AG09309 (cell line): ENCODE measurements around the gene KLHL29.

ENCODE experiments used
- DNase-seq: peaks from one replicate; pipeline ENCODE4 v3.0.0-alpha.2; 2010; ENCODE audit warnings: low read depth
- H3K4me3 ChIP-seq: 2 replicates; pipeline ENCODE4 v1.5.1; 2011; ENCODE audit warnings: mild to moderate bottlenecking, low read depth, low read length, moderate library complexity; ENCODE audit not compliant: control insufficient read depth
- CTCF ChIP-seq: IDR thresholded peaks from 2 replicates; pipeline ENCODE4 v1.5.1; 2011; ENCODE audit warnings: mild to moderate bottlenecking, low read depth, low read length, inconsistent platforms; ENCODE audit not compliant: insufficient read depth, control insufficient read depth; ENCODE audit errors: missing control alignments

KLHL29 gene

GRCh38 chr2:23589739-23590138, 204.8 kb downstream of the KLHL29 start:
- H3K4me3 ChIP-seq = no peak overlapping the region
- no peak for DNase-seq
- TF ChIP-seq CTCF = no peak

- H3K4me3 ChIP-seq = no peak overlapping the region
- no peak for DNase-seq
- no peak for TF ChIP-seq CTCF
Observed at GRCh38 chr2:23590241-23590869, 205.4 kb downstream of the KLHL29 start.

GRCh38 chr2:23591111-23591510, 206.1 kb downstream of the KLHL29 start:
- TF ChIP-seq CTCF = no peak
- DNase-seq = no peak
- H3K4me3 ChIP-seq = no peak overlapping the region

GRCh38 chr2:23592061-23592685, 207.2 kb downstream of the KLHL29 start:
- no peak overlapping the region for H3K4me3 ChIP-seq
- no peak for TF ChIP-seq CTCF
- no peak for DNase-seq

- DNase-seq = no peak
- no peak overlapping the region for H3K4me3 ChIP-seq
- TF ChIP-seq CTCF = no peak
Observed at GRCh38 chr2:23592898-23593751, 208.1 kb downstream of the KLHL29 start.

GRCh38 chr2:23593752-23594459, 208.9 kb downstream of the KLHL29 start:
- no peak for TF ChIP-seq CTCF
- no peak for DNase-seq
- H3K4me3 ChIP-seq = no peak overlapping the region
